Nephron progenitor cell (in vitro differentiated cells): ENCODE data around the gene FGF16.

Source experiments
- DNase-seq: peaks from one replicate; pipeline ENCODE4 v3.0.0; 2021
- H3K27ac Mint-ChIP-seq: 2 replicates; pipeline ENCODE4 v1.8.0; 2021; ENCODE audit warnings: mild to moderate bottlenecking, moderate library complexity, mixed read lengths
- H3K27me3 Mint-ChIP-seq: 2 replicates; pipeline ENCODE4 v1.8.0; 2021; ENCODE audit warnings: mild to moderate bottlenecking, low read depth, mixed read lengths; ENCODE audit not compliant: poor library complexity
- H3K36me3 Mint-ChIP-seq: 2 replicates; pipeline ENCODE4 v1.8.0; 2021; ENCODE audit warnings: low read depth, mixed read lengths
- H3K4me1 Mint-ChIP-seq: 2 replicates; pipeline ENCODE4 v1.8.0; 2021; ENCODE audit warnings: mixed read lengths
- H3K4me3 Mint-ChIP-seq: 2 replicates; pipeline ENCODE4 v1.8.0; 2021; ENCODE audit warnings: mild to moderate bottlenecking, moderate library complexity, mixed read lengths
- H3K9me3 Mint-ChIP-seq: 2 replicates; pipeline ENCODE4 v1.8.0; 2021; ENCODE audit warnings: mild to moderate bottlenecking, moderate library complexity, mixed read lengths
- CTCF ChIP-seq: fragments of 200-600 bp; sonication (generic); IDR thresholded peaks from 2 replicates; pipeline ENCODE4 v1.5.0; 2021; ENCODE audit warnings: antibody characterized with exemption

FGF16 gene

GRCh38 chrX:77433001-77433400 is 14.2 kb upstream of the FGF16 start:
- Mint-ChIP-seq H3K4me3 (no peak overlapping the region), H3K27ac (no peak overlapping the region), H3K36me3 (no peaks in the 10 kb centered on the region), H3K27me3 (peaks cover 4% of the 10 kb centered on the region), H3K4me1 (no peaks in the 10 kb centered on the region), H3K9me3 (peaks cover 38% of the 10 kb centered on the region)
- no peak for TF ChIP-seq CTCF
- DNase-seq: no peak

GRCh38 chrX:77434962-77435361 is 12.2 kb upstream of the FGF16 start:
- H3K4me1 Mint-ChIP-seq: no peaks in the 10 kb centered on the region
- no peak for DNase-seq
- H3K36me3 Mint-ChIP-seq: no peaks in the 10 kb centered on the region
- peaks cover 45% of the 10 kb centered on the region for H3K9me3 Mint-ChIP-seq
- peaks cover 5% of the 10 kb centered on the region for H3K27me3 Mint-ChIP-seq
- H3K4me3 Mint-ChIP-seq: no peak overlapping the region
- no peak overlapping the region for H3K27ac Mint-ChIP-seq
- no peak for TF ChIP-seq CTCF

DNA sequence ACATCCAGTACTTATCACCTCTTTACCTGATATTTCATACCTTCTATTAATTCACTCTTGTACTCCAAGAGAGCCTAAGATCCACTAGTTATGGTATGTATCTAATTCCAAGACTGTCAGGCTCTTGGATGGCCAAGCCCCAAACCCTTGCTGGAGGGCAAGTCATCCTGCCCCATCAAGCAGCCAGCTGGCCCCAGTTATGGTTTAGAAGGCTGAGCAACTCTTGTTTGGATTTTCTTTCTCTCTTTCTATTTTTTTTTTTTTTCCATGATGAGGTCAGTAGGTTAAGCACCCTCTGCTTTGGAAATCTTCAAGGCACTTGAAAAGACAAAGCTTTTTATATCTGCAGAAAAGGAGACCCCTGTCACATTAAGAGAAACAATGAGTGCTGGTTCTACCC is 10.9 kb upstream of the FGF16 start:
- TF ChIP-seq CTCF: no peak
- H3K9me3 Mint-ChIP-seq: peaks cover 41% of the 10 kb centered on the region
- no peaks in the 10 kb centered on the region for H3K36me3 Mint-ChIP-seq
- H3K27me3 Mint-ChIP-seq: peaks cover 7% of the 10 kb centered on the region
- no peak for DNase-seq
- no peak overlapping the region for H3K4me3 Mint-ChIP-seq
- no peaks in the 10 kb centered on the region for H3K4me1 Mint-ChIP-seq
- no peak overlapping the region for H3K27ac Mint-ChIP-seq

DNA sequence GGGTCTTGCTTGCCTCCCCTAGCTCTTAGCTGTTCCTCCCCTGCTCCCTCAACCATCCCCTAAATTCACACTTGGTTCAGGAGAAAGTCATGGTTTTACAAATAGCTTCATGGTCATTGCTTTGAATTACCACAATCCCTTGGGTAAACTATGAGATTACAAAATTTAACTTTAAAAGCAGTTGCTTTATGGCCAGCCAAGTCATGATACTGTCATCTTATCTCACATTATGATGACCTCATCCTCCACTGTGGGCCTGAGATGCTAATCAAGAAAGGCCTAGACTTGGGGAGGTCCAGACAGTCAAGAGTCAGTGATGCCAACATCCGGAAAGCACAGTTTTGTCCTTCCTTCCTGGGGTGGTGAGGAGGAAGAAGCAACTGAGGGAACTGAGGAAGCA is 10.5 kb upstream of the FGF16 start:
- H3K27ac Mint-ChIP-seq: no peak overlapping the region
- H3K36me3 Mint-ChIP-seq: no peaks in the 10 kb centered on the region
- peaks cover 7% of the 10 kb centered on the region for H3K27me3 Mint-ChIP-seq
- no peak overlapping the region for H3K4me3 Mint-ChIP-seq
- TF ChIP-seq CTCF: no peak
- peaks cover 43% of the 10 kb centered on the region for H3K9me3 Mint-ChIP-seq
- no peak for DNase-seq
- no peaks in the 10 kb centered on the region for H3K4me1 Mint-ChIP-seq

- Mint-ChIP-seq H3K27me3 (peaks cover 25% of the 10 kb centered on the region), H3K4me3 (no peak overlapping the region), H3K4me1 (no peaks in the 10 kb centered on the region), H3K27ac (no peak overlapping the region), H3K9me3 (peaks cover 55% of the 10 kb centered on the region), H3K36me3 (no peaks in the 10 kb centered on the region)
- no peak for TF ChIP-seq CTCF
- DNase-seq: no peak
Observed at GRCh38 chrX:77440330-77440729, 6.9 kb upstream of the FGF16 start.

GRCh38 chrX:77441033-77441432 is 6.2 kb upstream of the FGF16 start:
- DNase-seq: no peak
- H3K4me1 Mint-ChIP-seq: no peaks in the 10 kb centered on the region
- no peak overlapping the region for H3K27ac Mint-ChIP-seq
- H3K27me3 Mint-ChIP-seq: peaks cover 32% of the 10 kb centered on the region
- no peaks in the 10 kb centered on the region for H3K36me3 Mint-ChIP-seq
- TF ChIP-seq CTCF: no peak
- H3K9me3 Mint-ChIP-seq: peaks cover 58% of the 10 kb centered on the region
- H3K4me3 Mint-ChIP-seq: no peak overlapping the region
